NCI-H146 treated with DMSO at 0.1 percent for 48 hours (cell line): ENCODE data around the gene SMYD3.
"Not testable (repeated sequence)": the region's sequence is repeated elsewhere in the genome, so short reads cannot be mapped to it uniquely, and the experiment has no call there.

Experiments
- DNase-seq: peaks from one replicate; lab custom pipeline; 2025; ENCODE audit not compliant: unreplicated experiment; lab: John Stamatoyannopoulos, UW

SMYD3 gene

DNA sequence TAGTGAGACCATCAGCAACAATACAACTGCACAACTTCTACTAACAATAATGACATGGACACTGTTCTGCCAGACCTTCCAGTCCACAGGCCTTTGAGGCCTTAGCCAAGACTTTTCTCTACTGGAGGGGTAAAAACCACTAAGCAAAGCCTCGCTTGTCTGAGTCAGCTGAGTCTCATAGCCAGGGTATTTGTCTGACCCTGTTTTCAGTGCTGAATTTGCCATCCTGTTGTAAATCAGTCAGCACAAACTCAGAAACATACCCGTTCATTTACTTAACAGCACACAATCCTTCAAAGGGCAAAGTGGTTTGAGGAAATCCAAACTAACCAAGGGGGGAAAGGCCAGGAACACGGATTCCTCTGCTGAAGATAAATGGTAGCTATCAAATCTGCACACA is 537.8 kb downstream of the SMYD3 start:
- no peak for DNase-seq

GRCh38 chr1:245968775-245969174 is 538.3 kb downstream of the SMYD3 start:
- no peak for DNase-seq

DNA sequence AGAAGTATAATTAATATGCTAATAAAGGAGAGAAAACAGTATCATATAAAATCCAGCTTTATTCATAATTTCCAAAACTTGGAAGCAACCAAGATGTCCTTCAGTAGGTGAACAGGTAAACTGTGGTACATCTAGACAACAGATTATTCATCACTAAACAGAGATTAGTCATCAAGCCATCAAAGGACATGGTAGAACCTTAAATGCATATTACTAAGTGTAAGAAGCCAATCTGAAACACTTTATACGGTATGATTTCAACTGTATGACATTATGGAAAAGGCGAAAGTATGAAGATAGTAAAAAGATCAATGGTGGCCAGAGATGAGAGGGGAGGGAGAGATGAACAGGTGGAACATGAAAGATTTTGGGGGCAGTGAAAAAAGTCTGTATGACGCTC is 541.7 kb downstream of the SMYD3 start:
- no peak for DNase-seq

DNA sequence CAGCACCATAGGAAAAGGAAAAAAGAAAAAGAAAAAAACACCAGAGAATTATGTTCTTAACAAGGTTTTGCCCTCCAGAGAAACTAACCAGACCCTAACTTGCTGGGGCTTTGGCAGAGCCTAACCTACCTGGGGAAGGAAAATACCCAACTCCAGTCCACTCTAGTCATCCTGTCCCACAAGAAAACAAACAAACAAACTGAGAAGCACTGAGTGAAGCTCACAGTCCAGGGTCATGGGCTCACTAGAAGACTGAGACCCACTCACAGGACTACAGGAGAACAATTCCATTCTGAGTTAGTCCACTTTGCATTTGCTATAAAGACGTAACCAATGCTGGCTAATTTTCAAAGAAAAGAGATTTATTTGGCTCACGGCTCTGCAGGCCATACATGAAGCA is 543.4 kb downstream of the SMYD3 start:
- DNase-seq, result no peak

GRCh38 chr1:245962453-245962852 is 544.6 kb downstream of the SMYD3 start:
- no peak for DNase-seq

DNA sequence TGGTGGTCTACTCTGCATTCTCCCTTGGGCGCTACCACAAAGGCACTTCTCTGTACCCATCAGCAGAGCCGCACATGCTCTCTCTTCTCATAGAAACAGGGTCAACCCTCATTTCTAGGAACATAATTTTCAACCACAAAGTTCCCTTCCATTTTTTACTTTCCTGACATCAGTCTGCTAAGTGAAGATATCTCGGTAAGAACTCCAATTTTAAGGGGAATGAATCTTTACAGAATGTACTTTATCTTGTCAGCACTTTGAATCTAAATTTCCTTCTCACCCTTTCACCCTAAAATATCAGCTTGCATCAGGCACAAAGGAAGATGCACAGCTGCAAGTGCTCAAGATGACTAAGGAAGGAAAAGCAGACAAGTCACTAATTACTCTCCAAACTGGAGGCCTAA is 545.9 kb downstream of the SMYD3 start:
- DNase-seq, result no peak

DNA sequence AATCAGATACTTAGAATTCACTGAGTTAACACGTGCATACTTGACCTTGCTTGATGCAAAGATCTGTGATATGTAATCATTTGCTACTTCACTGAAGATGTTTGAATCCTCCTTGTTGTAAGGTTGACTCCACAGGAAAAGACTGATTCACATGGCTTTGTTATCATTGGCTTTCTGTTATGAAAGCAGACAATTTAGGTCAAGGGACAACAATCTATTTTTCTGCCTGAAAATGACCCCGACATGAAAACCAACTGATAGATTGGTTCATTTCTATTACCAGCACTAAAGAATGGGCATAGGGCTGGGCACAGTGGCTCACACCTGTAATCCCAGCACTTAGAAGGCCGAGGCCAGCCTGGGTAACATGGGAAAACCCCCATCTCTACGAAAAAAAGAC is 546.9 kb downstream of the SMYD3 start:
- no peak for DNase-seq

DNA sequence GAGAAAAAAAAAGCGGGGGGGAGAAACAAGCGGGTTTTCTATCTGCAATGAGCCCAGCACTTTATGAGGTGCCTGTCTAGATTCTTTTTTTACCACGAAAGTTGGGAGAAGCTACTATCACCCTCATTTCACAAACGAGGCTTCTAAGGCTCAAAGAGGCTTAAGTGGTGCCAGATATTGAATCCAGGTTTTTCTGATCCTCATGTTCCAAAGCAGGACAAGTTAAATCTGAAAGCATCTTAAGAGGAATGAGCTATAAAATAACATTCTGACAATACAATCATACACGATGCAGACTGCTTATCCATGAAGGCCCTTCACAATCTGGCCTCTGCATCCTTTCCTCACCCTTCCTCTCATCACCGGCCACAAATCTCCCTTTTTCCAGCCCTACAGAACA is 549.1 kb downstream of the SMYD3 start:
- DNase-seq, result no peak

GRCh38 chr1:245957427-245957826 is 549.7 kb downstream of the SMYD3 start:
- DNase-seq, result no peak

DNA sequence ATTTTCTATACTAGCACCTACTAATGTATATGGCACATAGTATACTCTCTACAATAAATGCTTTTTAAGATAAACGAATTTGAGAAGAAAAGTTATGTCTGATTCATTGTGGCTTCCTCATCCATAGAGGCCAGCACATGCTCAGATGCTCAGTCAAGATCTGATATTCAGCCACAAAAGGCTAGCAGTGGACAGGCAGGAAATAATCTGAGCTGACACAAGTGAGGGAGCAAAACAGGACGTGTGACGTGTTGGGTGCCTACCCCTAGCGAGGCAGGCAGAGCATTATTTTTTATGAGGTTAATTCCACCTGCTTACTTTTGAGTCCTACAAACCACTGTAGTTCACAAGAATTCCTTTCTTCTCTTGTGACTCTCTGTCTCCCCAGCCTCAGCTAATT is 550.9 kb downstream of the SMYD3 start:
- no peak for DNase-seq

DNA sequence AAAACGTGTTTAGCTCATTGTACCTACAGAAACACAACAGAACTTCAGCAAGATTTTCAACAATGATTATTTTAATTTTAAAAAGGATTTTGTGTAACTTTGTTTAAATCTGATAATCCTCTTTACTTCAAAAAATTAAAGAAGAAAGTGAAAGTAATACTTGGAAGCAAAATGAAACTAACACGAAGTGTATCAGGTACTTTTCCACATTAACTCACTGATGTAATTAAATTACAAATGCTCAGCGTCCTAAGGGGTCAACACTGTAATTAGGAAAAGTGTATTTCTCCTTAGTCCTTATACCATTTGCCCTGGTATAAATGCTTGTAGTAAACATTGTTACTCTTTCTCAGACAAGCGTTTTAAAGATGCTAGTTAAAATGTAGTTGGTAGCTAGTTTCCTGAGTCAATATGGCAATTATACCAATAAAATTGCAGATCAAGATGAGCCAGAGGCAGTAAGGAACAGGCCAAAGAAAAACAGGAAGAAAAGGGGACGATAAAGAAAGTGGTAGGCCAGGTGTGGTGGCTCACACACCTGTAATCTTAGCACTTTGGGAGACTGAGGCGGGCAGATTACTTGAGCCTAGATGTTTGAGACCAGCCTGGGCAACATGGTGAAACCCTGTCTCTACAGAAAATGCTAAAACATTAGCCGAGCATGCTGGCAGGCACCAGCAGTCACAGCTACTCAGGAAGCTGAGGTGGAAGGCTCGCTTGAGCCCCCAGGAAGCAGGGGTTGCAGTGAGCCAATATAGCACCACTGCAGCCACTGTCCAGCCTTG is 553.0 kb downstream of the SMYD3 start:
- no peak for DNase-seq

- no peak for DNase-seq
These were observed 554.6 kb downstream of the SMYD3 start for GRCh38 chr1:245952383-245953026.

DNA sequence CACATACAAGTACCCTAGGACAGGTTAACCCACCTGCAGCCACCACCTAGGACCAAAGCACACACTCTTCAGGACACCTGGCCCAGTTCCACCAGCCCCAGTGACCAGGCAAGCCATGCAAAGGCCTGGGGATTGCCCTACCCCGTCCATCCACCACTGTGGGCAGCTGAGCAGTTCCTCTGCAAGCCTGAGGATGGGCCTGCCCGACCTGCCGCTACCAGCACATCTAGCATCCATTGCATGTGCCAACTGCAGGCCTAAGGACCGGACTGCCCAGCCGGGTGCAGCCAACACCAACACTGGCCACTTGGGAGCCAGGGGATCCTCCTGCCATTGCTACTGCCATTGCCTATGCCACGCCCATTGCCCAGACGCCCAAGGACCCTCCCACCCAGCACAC is 558.3 kb downstream of the SMYD3 start:
- DNase-seq, result no peak

DNA sequence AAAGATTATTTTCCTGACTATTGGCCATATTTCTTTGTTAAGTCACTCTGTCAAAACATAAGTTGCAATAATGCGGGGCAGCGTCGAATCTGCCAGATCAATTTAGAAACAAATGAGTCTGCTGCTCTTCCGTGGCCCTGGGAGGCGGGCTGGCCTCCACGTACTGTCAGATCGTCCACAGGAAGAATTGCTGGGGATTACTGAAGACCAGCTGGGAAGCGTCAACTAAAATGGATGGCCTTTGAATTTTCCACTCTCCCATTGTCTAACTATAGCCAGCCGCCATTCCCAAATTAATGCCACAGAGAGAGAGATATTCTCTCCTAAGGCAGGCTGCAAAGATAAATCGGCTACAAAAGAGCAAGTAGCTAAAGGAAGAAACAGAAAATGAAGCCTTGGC is 560.2 kb downstream of the SMYD3 start:
- no peak for DNase-seq

- not testable (repeated sequence) for DNase-seq
These were observed 561.9 kb downstream of the SMYD3 start for GRCh38 chr1:245945136-245945535.

DNA sequence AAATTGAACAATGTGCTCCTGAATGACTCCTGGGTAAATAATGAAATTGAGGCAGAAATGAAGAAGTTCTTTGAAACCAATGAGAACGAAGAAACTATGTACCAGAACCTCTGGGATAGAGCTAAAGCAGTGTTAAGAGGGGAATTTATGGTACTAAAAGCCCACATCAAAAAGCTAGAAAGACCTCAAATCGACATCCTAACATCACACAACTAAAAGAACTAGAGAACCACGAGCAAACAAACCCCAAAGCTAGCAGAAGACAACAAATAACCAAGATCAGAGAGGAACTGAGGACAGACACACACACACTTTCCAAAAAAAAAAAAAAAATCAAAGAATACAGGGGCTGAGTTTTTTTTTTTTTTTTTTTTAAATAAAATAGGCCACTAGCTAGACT is 564.2 kb downstream of the SMYD3 start:
- no peak for DNase-seq

DNA sequence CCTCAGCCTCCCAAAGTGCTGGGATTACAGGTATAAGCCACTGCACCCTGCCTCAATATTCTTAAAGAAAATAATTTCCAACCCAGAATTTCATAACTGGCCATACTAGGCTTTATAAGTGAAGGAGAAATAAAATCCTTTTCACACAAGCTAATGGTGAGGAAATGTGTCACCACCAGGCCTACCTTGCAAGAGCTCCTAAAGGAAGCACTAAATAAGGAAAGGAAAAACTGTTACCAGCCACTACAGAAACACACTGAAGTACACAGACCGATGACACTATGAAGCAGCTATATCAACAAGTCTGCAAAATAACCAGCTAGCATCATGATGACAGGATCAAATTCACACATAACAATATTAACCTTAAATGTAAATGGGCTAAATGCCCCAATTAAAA is 565.3 kb downstream of the SMYD3 start:
- not testable (repeated sequence) for DNase-seq

DNA sequence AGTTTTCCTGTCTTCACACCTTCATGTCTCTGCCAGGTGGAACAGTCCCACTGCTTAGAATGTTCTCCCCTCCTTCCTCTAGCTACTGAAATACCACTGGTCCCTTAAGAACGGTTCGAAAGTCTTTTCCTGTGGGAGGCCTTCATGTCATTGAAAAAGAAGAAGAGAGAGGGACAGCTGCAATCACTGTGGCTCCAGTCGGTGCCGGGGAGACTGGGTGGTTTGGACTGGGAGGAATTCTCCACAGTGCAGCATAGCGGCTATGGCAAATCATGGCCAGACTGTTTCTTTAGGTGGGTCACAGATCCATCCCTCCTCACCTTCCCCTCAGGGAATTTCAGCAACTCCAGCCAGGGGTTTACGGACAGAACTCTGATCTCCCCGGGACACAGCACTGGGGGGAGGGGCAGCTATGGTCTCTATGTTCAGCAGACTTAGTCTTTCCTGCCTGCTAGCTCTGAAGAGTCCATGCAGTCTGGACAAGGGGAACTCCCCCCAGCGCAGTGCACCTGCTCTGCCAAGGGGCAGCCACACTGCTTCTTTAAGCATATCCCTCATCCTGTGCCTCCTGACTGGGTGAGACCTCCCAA is 567.2 kb downstream of the SMYD3 start:
- DNase-seq, result no peak

DNA sequence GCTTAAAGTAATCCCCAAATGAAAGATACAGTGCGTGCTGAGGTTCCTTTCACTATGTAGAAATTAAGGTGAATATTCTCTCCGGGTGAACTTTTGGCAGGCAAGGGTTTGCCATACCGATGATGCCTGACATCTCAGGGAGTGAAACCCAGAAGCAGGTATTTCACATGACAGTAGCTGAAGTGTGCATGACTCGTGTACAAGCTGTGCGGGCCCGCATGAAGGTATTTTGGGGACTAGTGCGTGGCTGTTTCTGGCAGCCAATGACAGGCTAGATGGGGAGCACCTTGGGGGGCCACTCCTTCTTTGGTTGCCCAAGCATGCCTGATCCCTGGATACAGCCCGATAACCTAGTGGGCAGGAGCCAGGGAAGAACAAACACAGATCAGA is 569.0 kb downstream of the SMYD3 start:
- no peak for DNase-seq

DNA sequence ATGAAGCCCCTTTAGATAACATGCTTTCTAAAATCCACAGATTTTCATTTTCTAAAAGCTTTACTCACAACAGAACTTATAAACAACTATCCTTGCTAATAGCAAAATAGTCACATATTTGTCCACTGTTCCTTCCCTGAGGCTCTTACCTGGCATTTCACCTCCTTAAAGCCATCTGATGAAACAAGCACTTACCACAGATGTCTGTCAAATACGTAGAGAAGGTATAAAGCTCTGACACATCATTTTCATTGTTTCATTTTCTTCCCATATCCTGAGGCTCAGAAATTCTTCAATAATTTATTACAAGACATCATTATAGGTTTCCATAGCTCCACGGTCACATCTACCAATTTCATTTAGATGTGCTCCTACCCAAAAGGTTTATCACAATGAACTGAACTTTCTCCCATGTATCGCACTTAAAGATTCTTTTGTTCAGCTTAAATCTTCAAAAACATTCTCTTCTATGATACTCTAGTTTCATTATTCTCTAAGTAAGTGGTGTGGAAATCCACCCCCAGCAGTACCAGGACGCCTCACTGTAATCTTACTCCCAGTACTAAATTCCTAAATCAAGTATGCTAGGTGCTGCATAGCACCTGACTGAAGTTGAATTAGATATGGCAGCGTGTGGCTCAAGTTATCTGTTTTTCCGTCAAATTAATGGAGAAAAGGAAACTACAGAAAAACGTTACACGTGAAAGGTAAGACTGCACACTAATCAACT is 569.6 kb downstream of the SMYD3 start:
- DNase-seq, result no peak

GRCh38 chr1:245934409-245934808 is 572.7 kb downstream of the SMYD3 start:
- DNase-seq, result no peak
